GDM1 (cell line): ENCODE results near the gene ZNF341.
"Not testable (repeated sequence)": the region's sequence is repeated elsewhere in the genome, so short reads cannot be mapped to it uniquely, and the experiment has no call there.

Source experiments
- DNase-seq: peaks from one replicate; lab custom pipeline; 2025; lab: John Stamatoyannopoulos, UW

The ZNF341 gene

GRCh38 chr20:33731693-33732165 is at the start of gene ZNF341:
Gene ZNF341, plus strand, starts transcription at chr20:33731996. Its CDS starts 26 bp downstream, at chr20:33732022.
- peak; percentile 89 for DNase-seq

- no peak for DNase-seq
These were observed 47.1 kb upstream of the ZNF341 start for GRCh38 chr20:33684533-33685327.

GRCh38 chr20:33685328-33686099 is 46.3 kb upstream of the ZNF341 start:
- no peak for DNase-seq

- peak; percentile 95 for DNase-seq
These were observed 45.5 kb upstream of the ZNF341 start, which contains the start of gene E2F1 for GRCh38 chr20:33686100-33686983. Gene E2F1, minus strand, starts transcription at chr20:33686385. Its CDS starts 121 bp downstream, at chr20:33686264.

GRCh38 chr20:33686984-33687366 is 44.8 kb upstream of the ZNF341 start:
- DNase-seq: no peak

GRCh38 chr20:33687370-33687915 is 44.4 kb upstream of the ZNF341 start:
- DNase-seq: no peak

- DNase-seq: no peak
These were observed 43.5 kb upstream of the ZNF341 start for GRCh38 chr20:33687993-33688937.

GRCh38 chr20:33688938-33689424 is 42.8 kb upstream of the ZNF341 start:
- no peak for DNase-seq

- DNase-seq: no peak
These were observed 42.3 kb upstream of the ZNF341 start for GRCh38 chr20:33689493-33689892.

GRCh38 chr20:33689973-33690372 is 41.8 kb upstream of the ZNF341 start:
- peak; percentile 48 for DNase-seq

GRCh38 chr20:33693289-33693688 is 38.5 kb upstream of the ZNF341 start:
- no peak for DNase-seq

- no peak for DNase-seq
These were observed 37.8 kb upstream of the ZNF341 start for GRCh38 chr20:33693741-33694638.

- no peak for DNase-seq
These were observed 37.2 kb upstream of the ZNF341 start for GRCh38 chr20:33694639-33695012.

GRCh38 chr20:33696448-33696847 is 35.3 kb upstream of the ZNF341 start:
- no peak for DNase-seq

- DNase-seq: peak; percentile 17
These were observed 34.7 kb upstream of the ZNF341 start for GRCh38 chr20:33697129-33697528.

GRCh38 chr20:33698966-33699365 is 32.8 kb upstream of the ZNF341 start:
- not testable (repeated sequence) for DNase-seq

GRCh38 chr20:33700696-33701441 is 30.9 kb upstream of the ZNF341 start:
- DNase-seq: not testable (repeated sequence)

GRCh38 chr20:33701629-33702450 is 30.0 kb upstream of the ZNF341 start:
- DNase-seq: no peak
